GM23248 (cell line): ENCODE measurements around the gene PCDHGA1. TPM values are rescaled to one million over a fixed set of nuclear protein-coding genes. Genes with fewer than 3 reads are reported as not detected.
A peak's percentile ranks its signal among the peaks of the same experiment; 100 is the strongest.

Experiments used
- DNase-seq: peaks from one replicate; pipeline ENCODE4 v3.0.0-alpha.2; 2015
- H2AFZ ChIP-seq: fragments of 200-600 bp; sonication (generic); 2 replicates; pipeline ENCODE4 v1.6.1; 2016; ENCODE audit warnings: antibody characterized with exemption
- H3F3A ChIP-seq: fragments of 200-600 bp; sonication (generic); 2 replicates; pipeline ENCODE4 v1.6.1; 2016; ENCODE audit warnings: mild to moderate bottlenecking, antibody characterized with exemption, mixed run types; ENCODE audit not compliant: insufficient read depth
- H3K27ac ChIP-seq: fragments of 200-600 bp; sonication (generic); 2 replicates; pipeline ENCODE4 v1.5.1; 2016; ENCODE audit warnings: mild to moderate bottlenecking
- H3K27me3 ChIP-seq: fragments of 200-600 bp; sonication (generic); replicated peaks from 2 replicates; pipeline ENCODE4 v1.6.1; 2016; ENCODE audit warnings: mild to moderate bottlenecking; ENCODE audit not compliant: insufficient read depth
- H3K36me3 ChIP-seq: fragments of 200-600 bp; sonication (generic); 2 replicates; pipeline ENCODE4 v1.6.1; 2016; ENCODE audit warnings: low read depth, mild to moderate bottlenecking
- H3K4me1 ChIP-seq: fragments of 200-600 bp; sonication (generic); 2 replicates; pipeline ENCODE4 v1.6.1; 2016; ENCODE audit warnings: mild to moderate bottlenecking; ENCODE audit not compliant: insufficient read depth
- H3K4me2 ChIP-seq: fragments of 200-600 bp; sonication (generic); one replicate; pipeline ENCODE4 v1.6.1; 2016; ENCODE audit warnings: mild to moderate bottlenecking; ENCODE audit not compliant: unreplicated experiment
- H3K4me3 ChIP-seq: fragments of 200-600 bp; sonication (generic); 2 replicates; pipeline ENCODE4 v1.5.1; 2016; ENCODE audit warnings: mild to moderate bottlenecking
- H3K79me2 ChIP-seq: fragments of 200-600 bp; sonication (generic); 2 replicates; pipeline ENCODE4 v1.6.1; 2016; ENCODE audit warnings: mild to moderate bottlenecking; ENCODE audit not compliant: insufficient read depth
- H3K9ac ChIP-seq: fragments of 200-600 bp; sonication (generic); 2 replicates; pipeline ENCODE4 v1.6.1; 2016; ENCODE audit warnings: mild to moderate bottlenecking
- H3K9me2 ChIP-seq: fragments of 200-600 bp; sonication (generic); 2 replicates; pipeline ENCODE4 v1.6.1; 2016; ENCODE audit warnings: mixed run types, mild to moderate bottlenecking, moderate library complexity; ENCODE audit not compliant: insufficient read depth
- H3K9me3 ChIP-seq: fragments of 200-600 bp; sonication (generic); one replicate; pipeline ENCODE4 v1.6.1; 2017; ENCODE audit warnings: low read depth
- H4K20me1 ChIP-seq: fragments of 200-600 bp; sonication (generic); 2 replicates; pipeline ENCODE4 v1.6.0; 2016; ENCODE audit not compliant: insufficient read depth
- EZH2 ChIP-seq: fragments of 200-600 bp; sonication (generic); IDR thresholded peaks from 2 replicates; pipeline ENCODE4 v1.6.1; 2018; ENCODE audit warnings: antibody characterized with exemption, mild to moderate bottlenecking; ENCODE audit not compliant: insufficient read depth, poor library complexity, severe bottlenecking
- EZH2phosphoT487 ChIP-seq: fragments of 200-600 bp; sonication (generic); IDR thresholded peaks from 2 replicates; pipeline ENCODE4 v1.6.1; 2018; ENCODE audit warnings: antibody characterized with exemption, moderate library complexity, mild to moderate bottlenecking, low read depth; ENCODE audit not compliant: insufficient read depth
- WGBS, 2 experiments: methylation state at CpG; one replicate each; pipeline ENCODE4 v1.1.6; 2015 to 2017; ENCODE audit warnings: low lambda C conversion rate in 2 of 2, low coverage in 1 of 2; ENCODE audit errors: missing lambda C conversion rate in 2 of 2; 5-methylcytosine and 5-hydroxymethylcytosine counted together
- in situ Hi-C: fragments of 300-500 bp; cut with MboI; formaldehyde crosslinking; loops from 2 replicates; pipeline ENCODE4 v1.15.0; 2020
- polyA plus RNA-seq: library from polyadenylated mRNA; unstranded; fragments of >200 nt; fragmentation: Nextera tagmentation; extraction: Ambion mirVana; gene quantifications from 2 replicates; pipeline ENCODE4 v1.2.1, GENCODE V29; 2016
- total RNA-seq: library from RNA; depleted of rRNA; stranded (reverse); fragments of >200 nt; shearing (Covaris generic); gene quantifications from 2 replicates; pipeline ENCODE4 v1.2.3, GENCODE V29; 2014

PCDHGA1 gene
- total and polyA plus RNA-seq, 2 experiments from 2014 or later: 0.63 to 1.8 TPM

- H3K27me3 ChIP-seq: no peaks in the 10 kb centered on the region
- peak overlapping the region; percentile 67 for H3K4me3 ChIP-seq
- no peak overlapping the region for H3K27ac ChIP-seq
- DNase-seq: no peak
- no peak overlapping the region for H2AFZ ChIP-seq
- 0 out of 2 replicates have a peak overlapping the region, but pooled peaks have one; percentile 49 for H3K9ac ChIP-seq
- WGBS, 2 experiments: 55 to 66% methylated on average over 3 of the region's 3 CpGs
- H3K4me2 ChIP-seq: no peak overlapping the region
- TF ChIP-seq EZH2: no peak
- no peak for TF ChIP-seq EZH2phosphoT487
- peaks cover 92% of the 10 kb centered on the region for H3K79me2 ChIP-seq
- in situ Hi-C loops: no loop called here
- H3K9me2 ChIP-seq: no peaks in the 10 kb centered on the region
- no peaks in the 10 kb centered on the region for H3K36me3 ChIP-seq
- H3F3A ChIP-seq: peaks cover 18% of the 10 kb centered on the region
- peaks cover 35% of the 10 kb centered on the region for H3K4me1 ChIP-seq
- 0 out of 2 replicates have a peak, but pooled peaks cover 3% of the 10 kb centered on the region for H4K20me1 ChIP-seq
- no peaks in the 10 kb centered on the region for H3K9me3 ChIP-seq
These were observed 153.6 kb downstream of the PCDHGA1 start for GRCh38 chr5:141483902-141484301.

- Histone ChIP-seq H3F3A (peaks cover 20% of the 10 kb centered on the region), H3K27me3 (no peaks in the 10 kb centered on the region), H3K79me2 (peaks cover 88% of the 10 kb centered on the region), H3K36me3 (no peaks in the 10 kb centered on the region), H3K4me2 (peak overlapping the region; percentile 86), H3K4me3 (peak overlapping the region; percentile 67), H3K4me1 (peaks cover 35% of the 10 kb centered on the region), H3K9me2 (no peaks in the 10 kb centered on the region), H3K9ac (peak overlapping the region; percentile 49), H4K20me1 (0 out of 2 replicates have a peak, but pooled peaks cover 3% of the 10 kb centered on the region), H2AFZ (peak overlapping the region; percentile 32; the same call in 1 of the 2 replicates), H3K9me3 (no peaks in the 10 kb centered on the region), H3K27ac (no peak overlapping the region)
- WGBS, 2 experiments: 7 to 19% methylated on average over 4 of the region's 4 CpGs
- no peak for DNase-seq
- in situ Hi-C loops: no loop called here
- TF ChIP-seq EZH2phosphoT487: no peak
- no peak for TF ChIP-seq EZH2
These were observed 154.0 kb downstream of the PCDHGA1 start for GRCh38 chr5:141484310-141484640.

- in situ Hi-C loops: no loop called here
- peaks cover 86% of the 10 kb centered on the region for H3K79me2 ChIP-seq
- peak within 1 kb of the TSS; percentile 49 for H3K9ac ChIP-seq
- H3K4me3 ChIP-seq: peak within 1 kb of the TSS; percentile 67
- H3K9me2 ChIP-seq: no peaks in the 10 kb centered on the region
- no peaks in the 10 kb centered on the region for H3K27me3 ChIP-seq
- DNase-seq: peak; percentile 51
- no peak for TF ChIP-seq EZH2
- TF ChIP-seq EZH2phosphoT487: no peak
- peaks cover 25% of the 10 kb centered on the region for H3F3A ChIP-seq
- peaks cover 35% of the 10 kb centered on the region for H3K4me1 ChIP-seq
- no peaks in the 10 kb centered on the region for H3K36me3 ChIP-seq
- 7 to 13% methylated on average over 39 of the region's 39 CpGs for WGBS, 2 experiments
- H3K27ac ChIP-seq: no peak within 1 kb of the TSS
- 0 out of 2 replicates have a peak, but pooled peaks cover 3% of the 10 kb centered on the region for H4K20me1 ChIP-seq
- H3K9me3 ChIP-seq: no peaks in the 10 kb centered on the region
- peak within 1 kb of the TSS; percentile 86 for H3K4me2 ChIP-seq
- H2AFZ ChIP-seq: peak within 1 kb of the TSS; percentile 32; the same call in 1 of the 2 replicates
These were observed 154.5 kb downstream of the PCDHGA1 start, which contains the start of gene PCDHGC4 for GRCh38 chr5:141484641-141485311. TSS of gene PCDHGC4 (plus strand) at chr5:141485030. CDS start at chr5:141485174, 144 bp downstream.

GRCh38 chr5:141485321-141486055, 155.2 kb downstream of the PCDHGA1 start:
- Histone ChIP-seq H3K9me2 (no peaks in the 10 kb centered on the region), H3K79me2 (peaks cover 86% of the 10 kb centered on the region), H3K4me2 (peak overlapping the region; percentile 86), H2AFZ (no peak overlapping the region), H3K9ac (peak overlapping the region; percentile 49), H3K4me1 (peaks cover 40% of the 10 kb centered on the region), H3K9me3 (no peaks in the 10 kb centered on the region), H3F3A (peaks cover 32% of the 10 kb centered on the region), H3K36me3 (no peaks in the 10 kb centered on the region), H3K27ac (no peak overlapping the region), H4K20me1 (0 out of 2 replicates have a peak, but pooled peaks cover 3% of the 10 kb centered on the region), H3K4me3 (peak overlapping the region; percentile 67), H3K27me3 (no peaks in the 10 kb centered on the region)
- peak; percentile 33 for DNase-seq
- WGBS, 2 experiments: 50 to 54% methylated on average over 38 of the region's 38 CpGs
- in situ Hi-C loops: no loop called here
- TF ChIP-seq EZH2 (no peak), EZH2phosphoT487 (no peak)
